Osteoblast (primary cell): ENCODE results near the gene HES2. TPM values are rescaled to one million over a fixed set of nuclear protein-coding genes. Genes with fewer than 3 reads are reported as not detected.

Experiments
- DNase-seq: peaks from one replicate; pipeline ENCODE4 v3.0.0; 2011; ENCODE audit warnings: low spot score, mixed read lengths; ENCODE audit not compliant: insufficient read length; ENCODE audit errors: missing footprints
- H2AFZ ChIP-seq: 2 replicates; pipeline ENCODE4 v1.6.0; 2011; ENCODE audit warnings: mild to moderate bottlenecking, low read length
- H3K27ac ChIP-seq: 2 replicates; pipeline ENCODE4 v1.5.1; 2011; ENCODE audit warnings: mild to moderate bottlenecking, low read depth, low read length, moderate library complexity
- H3K27me3 ChIP-seq: 2 replicates; pipeline ENCODE4 v1.6.0; 2012; ENCODE audit warnings: mild to moderate bottlenecking, control low read depth, inconsistent platforms, low read length, moderate library complexity; ENCODE audit not compliant: insufficient read depth
- H3K36me3 ChIP-seq: 2 replicates; pipeline ENCODE4 v1.5.1; 2011; ENCODE audit warnings: mild to moderate bottlenecking, low read length, control low read depth, moderate library complexity; ENCODE audit not compliant: insufficient read depth
- H3K4me1 ChIP-seq: 2 replicates; pipeline ENCODE4 v1.5.1; 2011; ENCODE audit warnings: mild to moderate bottlenecking, low read length, control low read depth, moderate library complexity; ENCODE audit not compliant: insufficient read depth
- H3K4me2 ChIP-seq: 2 replicates; pipeline ENCODE4 v1.6.0; 2011; ENCODE audit warnings: mild to moderate bottlenecking, low read length; ENCODE audit not compliant: insufficient read depth
- H3K4me3 ChIP-seq: fragments of 200-600 bp; sonication (generic); 3 replicates; pipeline ENCODE4 v1.5.1; 2012; ENCODE audit warnings: mild to moderate bottlenecking, low read length, inconsistent platforms; ENCODE audit not compliant: insufficient read depth
- H3K79me2 ChIP-seq: 2 replicates; pipeline ENCODE4 v1.6.0; 2012; ENCODE audit warnings: mild to moderate bottlenecking, low read length, control low read depth, inconsistent platforms; ENCODE audit not compliant: insufficient read depth
- H3K9me3 ChIP-seq: 2 replicates; pipeline ENCODE4 v1.5.1; 2011; ENCODE audit warnings: low read depth, low read length, control low read depth
- H4K20me1 ChIP-seq: 2 replicates; pipeline ENCODE4 v1.6.0; 2012; ENCODE audit warnings: mild to moderate bottlenecking, low read length, control low read depth; ENCODE audit not compliant: insufficient read depth
- CTCF ChIP-seq: IDR thresholded peaks from 2 replicates; pipeline ENCODE4 v1.5.1; 2011; ENCODE audit warnings: mild to moderate bottlenecking, low read depth, low read length, moderate library complexity; ENCODE audit errors: extremely low read depth
- total RNA-seq: library from RNA; depleted of rRNA; stranded (reverse); fragments of >200 nt; gene quantifications from 2 replicates; pipeline ENCODE4 v1.2.3, GENCODE V29; 2012

HES2 gene
- total RNA-seq, 1 donor, result not detected

- no peaks in the 10 kb centered on the region for H3K9me3 ChIP-seq
- no peak overlapping the region for H3K4me2 ChIP-seq
- peak; percentile 84 for DNase-seq
- no peak overlapping the region for H3K4me3 ChIP-seq
- H2AFZ ChIP-seq, result no peak overlapping the region
- no peak overlapping the region for H3K27ac ChIP-seq
- peaks cover 2% of the 10 kb centered on the region for H4K20me1 ChIP-seq
- H3K79me2 ChIP-seq, result no peaks in the 10 kb centered on the region
- TF ChIP-seq CTCF, result no peak
- H3K36me3 ChIP-seq, result peaks cover 29% of the 10 kb centered on the region
- H3K27me3 ChIP-seq, result no peaks in the 10 kb centered on the region
- H3K4me1 ChIP-seq, result no peaks in the 10 kb centered on the region
These were observed 47.5 kb upstream of the HES2 start for GRCh38 chr1:6467224-6467623.

GRCh38 chr1:6466751-6467150 is 47.0 kb upstream of the HES2 start:
- Histone ChIP-seq H3K27ac (no peak overlapping the region), H3K9me3 (no peaks in the 10 kb centered on the region), H4K20me1 (peaks cover 2% of the 10 kb centered on the region), H3K36me3 (peaks cover 31% of the 10 kb centered on the region), H3K4me1 (no peaks in the 10 kb centered on the region), H2AFZ (no peak overlapping the region), H3K27me3 (no peaks in the 10 kb centered on the region), H3K79me2 (no peaks in the 10 kb centered on the region), H3K4me2 (no peak overlapping the region), H3K4me3 (no peak overlapping the region)
- no peak for TF ChIP-seq CTCF
- DNase-seq, result peak; percentile 90

- H3K4me1 ChIP-seq, result no peaks in the 10 kb centered on the region
- H3K4me2 ChIP-seq, result no peak within 1 kb of the TSS
- H3K79me2 ChIP-seq, result no peaks in the 10 kb centered on the region
- H3K9me3 ChIP-seq, result no peaks in the 10 kb centered on the region
- peaks cover 31% of the 10 kb centered on the region for H3K36me3 ChIP-seq
- no peak within 1 kb of the TSS for H3K4me3 ChIP-seq
- no peak within 1 kb of the TSS for H3K27ac ChIP-seq
- DNase-seq, result no peak
- no peak within 1 kb of the TSS for H2AFZ ChIP-seq
- TF ChIP-seq CTCF, result no peak
- H3K27me3 ChIP-seq, result no peaks in the 10 kb centered on the region
- H4K20me1 ChIP-seq, result peaks cover 2% of the 10 kb centered on the region
These were observed 46.3 kb upstream of the HES2 start, which contains the start of gene TNFRSF25 for GRCh38 chr1:6466023-6466422. Gene TNFRSF25 (minus strand): TSS chr1:6466173. CDS start chr1:6466107, 66 bp downstream.

GRCh38 chr1:6465461-6466005 is 45.8 kb upstream of the HES2 start:
- H3K4me3 ChIP-seq, result no peak overlapping the region

More at GRCh38 chr1:6465461-6466005, 45.8 kb upstream of the HES2 start:
- H4K20me1 ChIP-seq, result peaks cover 2% of the 10 kb centered on the region
- no peak for TF ChIP-seq CTCF
- DNase-seq, result no peak
- no peaks in the 10 kb centered on the region for H3K9me3 ChIP-seq
- H3K27me3 ChIP-seq, result no peaks in the 10 kb centered on the region
- no peaks in the 10 kb centered on the region for H3K79me2 ChIP-seq
- no peaks in the 10 kb centered on the region for H3K4me1 ChIP-seq
- H2AFZ ChIP-seq, result no peak overlapping the region
- peaks cover 26% of the 10 kb centered on the region for H3K36me3 ChIP-seq
- H3K4me2 ChIP-seq, result no peak overlapping the region
- no peak overlapping the region for H3K27ac ChIP-seq
